Renal cortical epithelial cell (primary cell): ENCODE data around the gene UMODL1. TPM values are rescaled to one million over a fixed set of nuclear protein-coding genes. Genes with fewer than 3 reads are reported as not detected.

Source experiments
- DNase-seq: peaks from one replicate; pipeline ENCODE4 v3.0.0-alpha.2; 2011; ENCODE audit warnings: low read depth
- total RNA-seq: library from RNA; depleted of rRNA; stranded (reverse); fragments of >200 nt; gene quantifications from 2 replicates; pipeline ENCODE4 v1.2.3, GENCODE V29; 2014

The UMODL1 gene
- total RNA-seq, 1 donor from 2014 or later: not detected

DNA sequence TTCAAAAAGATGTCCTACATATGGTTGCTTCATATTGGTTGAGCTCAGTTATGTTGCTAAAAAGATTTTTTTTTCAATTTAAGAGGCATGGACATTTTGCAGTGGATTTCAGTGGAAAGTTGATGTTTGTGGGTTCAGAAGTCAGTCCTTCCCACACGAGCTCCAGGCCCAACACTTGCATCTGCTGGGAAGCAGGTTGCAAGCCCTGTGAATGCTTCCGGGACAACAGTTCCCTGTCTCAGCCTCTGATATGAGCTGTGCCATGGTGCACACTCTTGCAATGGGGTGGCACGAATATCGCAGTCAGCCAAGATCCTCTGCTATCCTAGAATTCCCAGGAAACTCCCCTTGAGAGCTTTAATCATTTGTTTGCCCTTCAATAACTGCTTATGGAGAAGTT lies 117.5 kb downstream of the UMODL1 start:
- no peak for DNase-seq

DNA sequence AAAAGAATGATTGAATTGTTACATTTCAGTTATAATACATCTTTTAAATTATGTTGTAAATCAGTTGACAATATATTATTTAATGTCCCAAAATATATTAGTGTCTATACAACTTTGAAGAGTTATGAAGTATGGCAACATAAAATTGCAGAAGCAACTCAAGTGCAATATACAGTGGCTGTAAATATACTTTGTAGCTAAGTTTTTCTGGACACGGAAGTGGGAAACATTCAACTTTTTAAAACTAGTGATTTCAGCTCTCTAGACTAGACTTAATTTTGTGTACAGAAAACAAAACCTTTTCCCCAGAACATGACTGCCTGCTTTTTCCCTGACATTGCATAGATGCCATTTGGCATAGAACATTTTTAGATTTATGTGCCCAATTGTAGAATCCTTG lies 118.3 kb downstream of the UMODL1 start:
- DNase-seq: no peak

DNA sequence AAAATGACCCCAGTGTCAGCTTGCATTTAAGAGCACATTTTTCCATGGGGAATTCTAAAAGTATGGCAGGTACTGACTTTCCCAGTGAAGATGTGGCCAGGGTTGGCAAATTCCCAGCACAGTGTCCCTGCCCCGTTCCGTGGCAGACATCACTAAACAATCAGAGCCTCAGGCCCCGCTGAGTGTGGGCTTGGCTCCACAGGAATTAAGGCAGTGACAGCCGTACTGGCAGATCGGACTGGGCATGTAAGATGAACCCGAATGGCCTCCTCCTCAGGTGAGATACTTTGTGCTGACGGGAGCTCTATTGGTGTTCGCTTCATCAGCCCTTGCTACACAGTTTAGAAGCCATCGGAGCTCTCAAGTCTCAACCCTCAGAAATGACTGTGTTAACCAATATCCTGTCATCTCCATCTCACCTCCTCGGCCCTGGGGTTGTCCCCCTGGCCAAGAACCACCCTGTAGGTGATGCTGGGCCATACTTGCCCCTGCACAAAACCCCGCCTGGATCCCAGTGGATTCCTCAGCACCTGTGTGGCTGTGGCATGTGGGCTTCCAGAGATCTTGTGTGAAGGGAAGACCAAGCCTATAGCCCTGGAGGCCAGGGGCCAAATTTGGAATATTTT lies 118.9 kb downstream of the UMODL1 start:
- DNase-seq: no peak

DNA sequence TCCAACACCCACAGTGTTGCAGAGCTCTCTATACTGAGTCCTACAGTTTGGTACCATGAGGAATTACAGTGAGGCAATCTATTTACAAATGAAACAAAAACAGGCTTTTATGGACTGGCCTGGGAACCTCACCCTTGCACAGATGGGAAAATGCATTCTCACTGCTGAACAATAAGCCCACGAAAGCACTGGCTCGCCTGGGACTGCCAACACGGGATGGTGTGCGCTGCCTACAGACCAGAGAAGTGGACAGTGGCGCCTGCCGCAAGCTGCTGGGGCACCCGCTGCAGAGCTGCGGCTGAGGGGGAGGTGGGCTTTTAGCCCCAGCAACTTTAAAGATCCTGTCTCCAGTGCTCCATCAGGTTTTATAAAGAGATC lies 119.4 kb downstream of the UMODL1 start:
- no peak for DNase-seq

DNA sequence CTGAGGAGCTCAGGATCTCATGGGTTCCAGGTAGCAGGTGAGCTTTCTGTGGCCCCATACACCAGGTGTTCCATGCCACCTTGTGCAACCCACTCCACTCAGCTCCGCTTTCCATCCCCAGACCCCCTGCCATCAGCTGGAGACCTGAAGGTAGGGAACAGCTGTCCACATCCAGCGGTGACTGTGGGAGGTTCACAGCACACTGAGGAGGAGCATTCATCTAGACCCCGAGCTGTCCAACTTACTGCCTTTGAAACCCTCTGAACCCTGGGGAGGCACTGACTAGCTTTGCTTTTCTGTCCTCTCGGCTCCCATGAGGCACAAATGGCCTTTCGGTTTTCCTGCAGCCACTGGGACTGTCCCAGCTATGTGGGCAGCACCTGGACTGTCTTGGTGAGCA lies 119.9 kb downstream of the UMODL1 start:
- DNase-seq: no peak

DNA sequence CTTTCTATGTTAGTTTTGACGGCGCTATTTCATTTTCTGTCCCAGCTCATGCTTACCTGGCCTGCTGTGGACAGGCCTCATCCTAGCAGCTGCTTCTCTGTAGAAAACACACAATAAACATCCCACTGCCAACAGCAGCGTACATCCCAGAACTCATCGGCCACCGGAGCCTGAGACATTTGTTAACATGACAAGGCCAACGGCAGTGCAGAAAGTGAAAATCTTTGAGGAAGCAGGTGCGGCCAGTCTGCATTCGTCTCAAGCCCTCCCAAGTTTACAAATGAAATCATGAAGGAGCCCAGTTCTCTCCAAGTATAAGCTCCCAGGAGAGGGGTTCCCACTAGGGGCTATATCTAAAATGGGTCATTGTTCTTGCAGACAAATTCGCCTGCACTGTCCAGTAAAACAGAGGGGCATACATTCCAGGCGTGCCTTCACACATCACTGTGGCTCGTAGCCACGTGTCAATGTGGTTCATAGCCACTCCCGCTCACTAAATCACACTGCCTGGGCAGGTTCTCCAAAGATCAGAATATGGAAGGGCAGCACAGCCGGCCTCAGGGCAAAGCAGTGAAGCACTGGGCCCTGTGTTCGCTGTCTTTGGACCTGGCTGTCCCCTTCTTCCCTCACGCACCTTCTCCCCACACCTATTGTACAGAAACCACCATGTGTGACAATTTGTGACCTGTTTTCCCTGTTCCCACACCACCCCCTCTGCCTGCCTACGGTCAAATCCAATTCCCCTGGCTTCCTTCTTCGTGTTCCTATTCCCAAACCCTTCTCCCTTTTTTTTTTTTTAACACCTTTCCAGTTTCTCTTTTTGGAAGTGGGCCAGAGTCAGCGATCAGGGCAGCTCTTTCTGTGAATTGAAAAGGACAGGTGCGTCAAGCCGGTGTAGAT lies 120.8 kb downstream of the UMODL1 start:
- no peak for DNase-seq

Other genes with a start within 250 kb of the UMODL1 start
- gene PRDM15, start 192.0 kb upstream of the UMODL1 start, total RNA-seq: 2.4 and 7.8 TPM in 2 replicates
- gene C2CD2, start 117.3 kb upstream of the UMODL1 start, total RNA-seq: 17.9 and 30.7 TPM in 2 replicates
- 4.5 and 9.0 TPM in 2 replicates for gene ZBTB21, start 61.0 kb upstream of the UMODL1 start, total RNA-seq
- 0.52 and 0.85 TPM in 2 replicates for gene ABCG1, start 147.8 kb downstream of the UMODL1 start, total RNA-seq
- 0.40 and 0.87 TPM in 2 replicates for gene TFF3, start 244.1 kb downstream of the UMODL1 start, total RNA-seq